GM19372 (cell line): Measurements from ENCODE around the gene POC1A.

Source experiments
- ATAC-seq: cut with Tn5 transposase; IDR thresholded peaks from one replicate; pipeline ENCODE4 v1.9.1; 2021; ENCODE audit warnings: mild to moderate bottlenecking, low read depth, moderate library complexity; ENCODE audit not compliant: unreplicated experiment

POC1A gene

DNA sequence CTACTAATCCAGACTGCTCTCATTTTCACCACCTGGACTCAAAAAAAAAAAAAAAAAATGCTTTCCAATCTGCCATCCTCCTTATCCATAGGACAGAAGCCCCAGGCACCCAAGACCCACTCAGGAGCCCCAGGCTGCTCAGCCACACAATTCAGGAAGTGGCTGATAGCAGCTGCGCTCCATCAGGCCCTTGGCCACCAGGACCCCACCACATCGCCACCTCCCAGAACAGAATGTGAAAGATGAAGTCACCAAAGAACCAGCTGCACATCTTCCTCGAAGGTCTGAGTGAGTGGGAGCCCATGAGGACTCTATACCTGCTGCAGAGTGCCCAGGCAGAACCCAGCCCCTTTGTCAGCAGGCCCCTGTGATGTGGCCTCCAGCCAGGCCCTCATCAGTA, 19.5 kb downstream of the POC1A start:
- ATAC-seq = no peak

DNA sequence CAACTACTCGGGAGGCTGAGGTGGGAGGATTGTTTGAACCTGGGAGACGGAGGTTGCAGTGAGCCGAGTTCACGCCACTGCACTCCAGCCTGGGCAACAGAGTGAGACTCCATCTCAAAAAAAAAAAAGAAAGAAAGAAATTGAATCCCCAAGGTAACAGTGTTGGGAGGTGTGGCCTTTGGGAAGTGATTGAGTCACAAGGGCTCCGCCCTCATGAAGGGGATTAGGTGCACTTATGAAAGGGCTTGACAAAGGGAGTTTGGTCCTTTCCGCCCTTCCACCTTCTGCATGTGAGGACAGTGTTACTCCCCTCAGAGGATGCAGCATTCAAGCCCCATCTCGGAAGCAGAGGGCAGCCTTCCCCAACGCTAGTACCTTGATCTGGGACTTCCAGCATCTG, 21.3 kb downstream of the POC1A start:
- no peak for ATAC-seq

DNA sequence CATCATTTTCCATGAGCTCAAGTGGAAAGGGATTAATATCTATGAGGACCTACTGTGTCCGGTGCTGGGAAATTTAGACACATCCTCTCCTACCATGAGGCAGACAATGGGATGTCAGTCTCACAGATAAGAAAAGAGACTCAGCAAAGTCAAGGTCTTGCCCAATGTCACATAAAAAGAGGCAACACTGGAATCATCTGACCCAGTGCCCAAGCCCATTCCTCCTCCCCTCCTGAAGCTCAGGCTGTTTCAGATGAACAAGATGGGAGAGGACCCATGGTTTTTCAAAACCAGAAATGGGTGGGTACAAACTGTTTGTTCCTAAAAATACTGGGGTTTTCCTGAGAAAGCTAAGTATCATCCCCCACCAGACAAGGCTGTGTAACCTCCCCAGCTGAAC, 22.2 kb downstream of the POC1A start:
- no peak for ATAC-seq

DNA sequence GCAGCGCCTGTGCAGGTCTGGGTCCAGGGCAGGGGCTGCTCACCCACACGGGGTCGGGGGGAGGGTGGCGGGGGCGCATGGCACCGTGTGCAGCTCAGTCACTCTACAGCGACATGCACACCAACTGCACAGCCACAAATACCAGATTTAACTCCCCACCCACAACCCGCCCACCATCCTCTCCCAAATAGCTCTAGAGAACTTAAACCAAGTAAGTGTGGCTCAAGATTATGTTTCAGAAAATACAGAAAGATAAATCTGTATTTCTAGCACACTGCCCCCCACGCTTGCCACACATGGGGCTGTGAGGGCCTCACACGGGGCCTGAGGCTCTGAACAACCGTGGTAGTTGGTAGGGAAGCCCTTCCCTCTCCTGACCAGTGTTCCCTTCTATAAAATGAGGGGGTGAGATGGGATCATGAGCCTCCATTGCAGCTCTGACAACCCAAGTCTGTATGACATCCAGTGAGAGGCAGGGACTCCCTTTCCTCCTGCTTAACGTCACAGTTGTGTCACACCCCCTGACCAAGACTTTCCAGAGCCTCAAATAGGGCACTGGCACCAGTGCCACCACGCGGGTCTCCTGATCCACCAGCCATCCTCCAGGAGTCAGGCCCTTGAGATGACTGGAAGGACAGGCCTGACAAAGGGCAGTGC, 23.1 kb downstream of the POC1A start:
- ATAC-seq = no peak

DNA sequence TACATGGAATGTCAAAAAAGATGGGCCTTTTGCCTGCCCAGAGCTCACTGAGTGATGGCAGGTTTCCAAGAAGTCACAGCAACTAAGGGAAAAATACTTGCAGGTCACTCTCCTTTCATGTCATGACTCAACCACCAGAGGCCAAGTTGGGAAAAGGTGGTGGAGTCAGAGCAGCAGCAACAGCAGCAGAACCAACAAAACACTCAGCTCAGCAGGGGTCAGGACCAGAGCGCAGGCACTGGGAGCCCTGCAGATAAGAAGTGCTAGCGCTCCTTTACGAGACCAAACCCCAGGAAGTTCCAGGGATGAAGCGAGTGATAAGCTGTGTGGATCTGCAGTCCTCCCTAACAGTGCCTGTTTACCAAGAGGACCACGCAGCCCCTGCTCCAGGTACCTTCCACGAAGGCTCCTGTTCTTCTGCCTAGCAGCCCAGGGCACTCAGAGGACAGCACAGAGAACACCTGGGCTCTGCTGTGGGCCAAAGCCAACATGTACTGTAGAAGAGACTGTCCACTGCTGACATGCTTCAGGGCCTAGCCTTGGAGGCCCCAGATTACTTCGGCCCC, 26.0 kb downstream of the POC1A start:
- no peak for ATAC-seq

DNA sequence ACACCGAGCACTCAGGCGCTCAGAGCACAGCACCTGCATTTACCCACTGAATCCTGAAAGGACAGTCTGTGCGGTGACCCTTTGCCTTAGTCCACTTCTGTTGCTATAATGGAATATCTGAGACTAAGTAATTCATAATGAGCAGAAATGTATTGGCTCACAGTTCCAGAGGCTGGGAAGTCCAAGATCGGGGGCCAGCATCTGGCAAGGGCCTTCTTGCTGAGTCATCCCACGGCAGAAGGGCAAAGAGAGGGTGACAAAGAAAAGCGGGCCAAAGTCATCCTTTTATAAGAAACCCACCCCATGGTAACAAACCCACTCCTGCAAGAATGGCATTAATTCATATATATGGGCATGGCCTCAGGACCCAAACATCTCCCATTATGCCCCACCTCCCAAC, 27.7 kb downstream of the POC1A start:
- ATAC-seq = no peak

DNA sequence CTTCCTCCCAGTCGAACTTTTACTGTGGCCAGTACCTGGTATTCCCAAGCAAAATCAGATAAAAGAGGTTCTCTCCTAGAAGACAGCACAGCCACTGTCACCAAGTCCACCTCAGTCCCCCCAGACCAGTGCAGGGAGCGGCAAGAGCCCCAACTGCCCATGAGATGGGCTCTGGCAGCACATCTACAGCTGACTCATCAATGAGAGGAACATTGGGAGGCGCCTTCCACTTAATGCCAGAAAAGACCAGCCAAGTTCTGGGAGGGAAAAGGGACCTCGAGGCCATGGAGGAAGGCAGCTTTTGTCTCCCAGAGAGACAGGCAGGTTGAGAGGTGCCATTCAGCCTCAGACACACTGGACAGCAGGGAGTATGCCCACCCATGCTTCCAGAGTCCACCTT, 28.2 kb downstream of the POC1A start:
- ATAC-seq = no peak

DNA sequence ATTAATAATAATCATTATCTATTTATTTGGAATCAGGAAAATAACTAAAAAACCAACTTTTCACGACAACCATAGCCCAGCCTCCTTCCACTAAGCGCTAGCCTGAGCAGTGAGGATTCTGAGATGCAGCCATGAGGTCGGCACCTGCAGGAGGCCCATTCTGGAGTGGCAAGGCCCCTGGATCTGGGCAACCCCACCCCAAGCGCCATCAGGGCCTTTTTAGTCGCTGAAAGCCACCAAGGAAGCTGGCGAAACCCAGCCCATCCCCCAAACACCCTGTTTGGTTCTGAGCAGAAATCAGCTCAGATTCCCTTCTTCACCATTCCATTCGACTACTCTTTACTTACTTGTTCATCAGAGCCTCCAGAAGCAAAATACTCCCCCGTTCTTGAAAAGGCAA, 29.5 kb downstream of the POC1A start:
- ATAC-seq = no peak

DNA sequence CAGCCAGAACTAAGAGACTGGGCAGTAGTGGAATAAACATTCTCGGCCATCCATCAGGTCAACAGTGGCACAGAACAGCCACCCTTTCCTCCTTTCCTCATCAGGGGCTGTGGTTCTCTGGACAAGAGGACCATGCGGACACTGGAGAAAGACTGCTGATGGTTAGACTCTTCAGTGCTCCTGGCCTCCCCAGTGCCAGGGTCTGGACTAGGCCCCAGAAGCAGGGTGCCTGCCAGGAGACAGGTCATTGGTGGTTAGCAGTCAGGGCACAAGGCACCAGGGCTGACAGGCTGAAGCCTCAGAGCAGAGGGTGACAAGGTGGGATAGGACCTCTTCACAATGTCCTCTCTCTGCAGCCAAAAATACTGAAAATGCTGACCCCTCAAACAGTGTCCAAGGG, 30.1 kb downstream of the POC1A start:
- no peak for ATAC-seq

DNA sequence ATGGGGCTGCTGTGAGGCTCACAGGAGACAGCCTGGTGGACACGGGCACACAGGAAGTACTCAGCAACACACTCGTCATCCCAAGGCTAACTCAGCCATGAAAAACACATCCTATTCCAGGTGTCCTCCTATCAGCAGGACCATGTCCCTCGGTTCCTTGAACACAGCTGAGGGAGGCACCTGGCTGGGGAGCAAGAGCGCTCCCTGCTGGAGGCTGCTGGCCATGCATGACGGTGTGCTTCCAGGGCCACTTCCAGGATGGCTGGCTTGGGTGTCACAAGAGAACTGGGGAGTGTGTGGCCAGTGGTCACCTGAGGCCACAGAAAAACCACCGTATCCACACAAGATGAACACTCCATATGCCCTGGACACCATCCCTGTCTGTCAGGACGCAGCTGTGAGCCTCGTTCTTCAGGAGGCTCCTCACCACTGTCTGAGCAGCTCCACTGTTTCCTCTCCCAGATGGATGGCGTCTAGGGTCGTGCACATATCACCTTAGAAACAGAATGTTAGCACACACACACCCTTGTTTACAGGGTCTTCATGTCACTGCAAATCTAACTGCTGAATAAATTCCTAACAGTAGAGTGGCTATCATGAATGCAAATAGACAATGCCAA, 31.0 kb downstream of the POC1A start:
- no peak for ATAC-seq

DNA sequence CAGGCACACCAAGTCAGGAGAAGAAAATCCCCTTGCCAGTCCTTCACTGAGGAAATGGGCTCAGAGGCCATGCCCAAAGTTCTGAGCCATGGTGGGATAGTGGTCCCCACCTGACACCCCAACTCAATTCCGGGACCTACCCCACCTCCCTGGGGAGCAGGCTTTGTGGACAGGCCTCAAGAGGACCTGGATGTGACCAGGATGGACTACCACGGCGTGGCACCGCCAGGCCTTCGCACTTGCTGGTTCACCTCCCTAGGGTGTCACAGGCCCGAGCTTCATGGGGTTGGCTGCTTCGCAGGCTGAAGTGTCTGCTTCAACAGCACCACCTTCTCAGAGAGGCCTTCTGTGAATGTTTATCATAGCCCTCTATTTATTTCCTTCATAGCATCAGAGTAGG, 31.7 kb downstream of the POC1A start:
- ATAC-seq = no peak

DNA sequence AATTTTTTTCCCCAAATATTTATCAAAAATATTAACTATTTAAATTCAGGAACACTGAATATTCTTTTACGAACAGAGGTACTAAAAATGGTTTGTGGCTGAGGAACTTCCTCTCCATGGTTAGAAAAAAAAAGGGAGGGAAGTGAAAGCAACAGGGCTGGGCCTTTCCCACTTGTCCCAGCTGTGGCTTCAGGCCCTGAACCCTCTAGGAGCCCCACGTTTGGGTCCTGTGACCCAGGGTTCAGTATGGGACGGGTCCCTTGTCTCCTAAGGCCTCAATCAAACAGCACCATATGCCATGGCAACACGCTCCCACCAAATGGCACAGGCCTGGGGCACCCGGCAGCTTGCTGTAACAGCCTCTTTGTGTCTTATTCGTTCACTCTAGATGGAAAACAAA, 32.4 kb downstream of the POC1A start:
- no peak for ATAC-seq

DNA sequence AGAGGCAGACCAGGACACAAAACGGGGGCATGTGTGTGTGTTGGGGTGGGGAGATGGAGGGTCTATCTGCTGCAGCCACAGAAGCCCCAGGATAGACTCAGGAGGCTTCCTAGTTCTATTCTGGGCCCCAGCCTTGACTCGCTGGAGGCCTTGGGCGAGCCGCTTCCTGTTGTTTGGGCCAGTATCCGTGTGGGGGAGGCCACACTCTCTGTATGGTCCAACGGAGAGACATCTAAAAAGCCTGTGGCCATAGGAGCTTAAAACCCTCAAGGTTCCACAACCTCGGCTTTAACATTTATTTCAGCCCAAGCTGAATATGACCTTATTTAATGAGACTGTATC, 32.8 kb downstream of the POC1A start:
- peak; percentile 62 for ATAC-seq

DNA sequence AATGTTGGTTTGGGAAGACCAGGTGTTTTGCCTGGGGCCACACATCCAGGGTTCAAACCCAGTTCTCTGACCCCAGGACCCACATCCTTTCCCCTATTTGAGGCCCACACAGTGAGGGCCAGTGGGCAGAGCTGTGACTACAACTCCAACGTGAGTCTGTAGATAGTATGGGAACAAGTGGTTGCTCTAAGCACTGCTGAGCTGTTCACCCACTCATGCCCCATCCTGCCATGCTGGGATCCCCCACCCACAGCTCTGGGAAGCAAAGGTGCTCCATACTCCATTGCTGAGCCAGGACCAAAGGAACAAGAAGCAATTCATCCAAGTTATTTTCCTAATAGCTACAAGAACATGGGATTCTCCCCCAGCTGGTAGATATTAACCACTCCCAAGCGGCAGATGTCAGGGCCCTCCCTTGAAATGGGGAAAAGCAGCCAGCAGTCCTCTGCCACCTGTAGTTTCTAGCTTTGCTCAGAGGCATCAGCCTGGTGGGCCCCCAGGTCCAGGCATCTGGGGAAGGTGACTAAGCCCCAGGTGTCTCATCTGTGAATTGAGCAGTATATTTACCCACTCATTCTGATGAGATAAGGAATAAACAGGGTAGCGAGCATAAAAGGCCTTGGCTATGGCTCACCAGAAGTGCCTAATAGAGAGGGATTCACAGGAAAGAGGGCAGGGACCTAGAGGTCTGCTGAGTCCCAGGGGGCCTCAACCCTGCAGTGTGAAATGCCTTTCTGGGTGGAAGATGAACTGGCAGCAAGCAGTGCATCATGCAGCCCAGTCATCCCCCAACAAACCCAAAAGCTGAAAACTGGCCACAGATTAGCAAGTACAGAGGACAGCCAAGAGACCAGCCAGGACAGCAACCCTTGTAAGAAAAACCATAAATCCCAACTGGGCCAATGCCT, 33.4 kb downstream of the POC1A start:
- ATAC-seq = peak; percentile 26

DNA sequence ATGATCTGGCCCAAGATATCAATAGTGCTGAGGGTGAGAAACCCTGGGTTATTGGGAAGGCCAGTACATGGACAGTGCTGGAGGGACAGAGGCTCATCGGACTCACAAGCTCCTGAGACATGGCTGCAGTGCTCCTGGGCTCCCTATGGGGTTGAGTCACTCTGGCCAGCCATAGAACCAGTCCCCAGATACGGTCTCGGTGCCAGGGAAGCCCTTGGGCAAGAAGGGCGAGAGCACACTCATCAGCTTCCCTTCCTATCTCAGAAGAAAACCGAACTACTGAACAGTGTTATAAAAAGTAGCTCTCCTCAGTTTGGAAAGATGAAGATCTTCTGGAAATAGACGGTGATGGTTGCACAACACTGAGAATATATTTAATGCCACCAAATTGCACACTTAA, 34.4 kb downstream of the POC1A start:
- no peak for ATAC-seq

DNA sequence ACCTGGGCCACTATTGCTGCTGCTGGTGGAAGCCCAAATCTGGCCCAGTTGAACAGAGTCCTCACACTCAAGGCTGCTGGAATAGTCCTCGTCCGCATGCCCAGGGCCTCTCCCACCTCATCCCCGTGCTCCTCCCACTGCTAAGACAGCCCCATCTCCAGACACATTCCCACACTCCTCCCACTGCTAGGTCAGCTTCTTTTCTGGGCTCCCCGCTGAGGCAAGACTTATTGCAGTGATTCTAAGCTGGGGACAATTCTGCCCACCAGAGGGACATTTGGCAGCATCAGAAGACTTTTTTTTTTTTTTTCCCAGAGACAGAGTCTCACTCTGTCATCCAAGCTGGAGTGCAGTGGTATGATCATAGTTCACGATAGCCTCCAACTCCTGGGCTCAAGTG, 35.1 kb downstream of the POC1A start:
- ATAC-seq = no peak

DNA sequence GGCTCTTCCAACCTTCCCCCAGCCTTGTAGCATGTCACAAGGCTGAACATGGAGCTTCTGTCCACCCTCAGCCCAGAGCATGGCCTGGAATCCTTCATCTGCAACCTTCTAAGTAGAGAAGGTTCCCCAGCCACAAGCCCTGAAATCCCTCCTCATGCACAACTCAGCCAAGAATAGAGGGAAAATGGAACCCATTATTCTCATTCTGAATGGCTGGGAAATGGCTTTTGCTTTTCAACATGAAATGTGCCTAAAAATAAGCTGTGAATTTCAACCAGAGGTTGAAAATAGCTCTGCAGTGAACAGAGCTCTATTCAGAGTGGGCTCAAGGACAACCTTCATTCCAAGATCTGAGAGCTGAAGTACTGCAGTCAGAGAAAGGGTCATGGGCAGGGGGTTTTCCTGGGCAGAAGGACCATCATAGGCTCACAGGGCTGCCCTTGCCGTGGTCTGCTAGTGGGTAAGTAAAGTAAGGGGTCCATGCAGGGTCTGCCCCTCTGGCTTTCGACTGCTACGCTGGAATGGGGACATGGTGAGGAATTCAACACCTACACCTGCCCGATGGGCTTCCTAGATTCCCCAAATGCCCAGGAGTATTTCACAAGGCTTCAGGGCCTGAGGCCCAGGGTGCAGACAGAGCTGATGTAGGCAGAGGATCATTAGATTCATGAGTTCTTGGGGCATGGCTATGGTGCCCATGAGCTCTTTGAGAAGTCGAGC, 35.9 kb downstream of the POC1A start:
- no peak for ATAC-seq

DNA sequence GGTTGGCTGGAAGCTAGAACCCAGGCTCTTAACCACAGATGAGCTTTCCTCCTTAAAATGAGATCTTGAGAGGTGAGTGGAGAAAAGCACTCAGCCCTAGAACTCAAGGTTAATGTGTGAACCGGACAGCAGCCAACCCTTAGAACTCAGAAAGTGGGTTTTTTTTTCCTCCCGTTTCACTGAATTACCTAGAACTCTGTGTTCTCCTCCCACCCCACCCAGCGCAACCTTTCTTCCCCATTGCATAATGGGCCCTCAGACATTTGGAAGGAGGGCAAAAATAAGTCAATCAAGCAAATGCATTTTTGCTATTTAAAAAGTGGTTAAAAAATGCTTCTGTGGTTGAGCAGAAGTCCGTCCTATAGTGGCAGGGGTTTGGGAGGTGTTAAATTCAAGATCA, 36.7 kb downstream of the POC1A start:
- no peak for ATAC-seq

DNA sequence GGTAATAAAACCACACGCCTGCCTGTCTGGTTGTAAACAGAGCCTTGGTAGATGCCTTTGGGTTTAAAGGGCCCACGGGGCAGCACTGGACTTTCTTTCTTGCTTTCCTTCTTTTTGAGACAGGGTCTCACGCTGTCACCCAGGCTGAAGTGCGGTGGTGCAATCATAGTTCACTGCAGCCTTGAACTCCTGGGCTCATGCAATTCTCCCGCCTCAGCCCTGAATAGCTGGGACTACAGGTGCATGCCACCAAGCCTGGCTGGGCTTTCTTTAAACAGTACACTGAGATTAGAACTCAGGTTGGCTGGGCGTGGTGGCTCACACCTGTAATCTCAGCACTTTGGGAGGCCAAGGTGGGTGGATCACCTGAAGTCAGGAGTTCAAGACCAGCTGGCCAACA, 42.2 kb downstream of the POC1A start:
- no peak for ATAC-seq

DNA sequence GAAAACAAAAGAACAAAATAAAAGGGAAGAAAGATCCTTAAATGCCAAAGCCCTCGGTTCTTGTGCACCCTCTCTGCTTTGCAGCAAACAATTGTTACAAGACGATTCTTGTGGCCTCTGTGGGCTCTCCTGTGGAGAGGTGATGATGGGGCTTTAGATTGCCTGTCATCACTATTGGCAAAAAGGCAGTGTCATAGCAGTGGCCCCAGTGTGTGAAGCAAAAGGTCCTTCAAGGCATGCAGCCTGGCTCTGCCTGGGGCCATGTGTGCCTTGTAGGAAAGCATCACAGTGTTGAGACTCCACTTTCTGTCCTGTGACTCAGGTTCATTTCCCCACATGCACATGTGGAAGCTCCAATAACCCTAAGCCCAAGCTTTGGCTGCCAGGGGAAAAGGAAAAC, 43.7 kb downstream of the POC1A start:
- no peak for ATAC-seq
